ENCODE data around the gene STRN4. TPM values are rescaled to one million over a fixed set of nuclear protein-coding genes. Genes with fewer than 3 reads are reported as not detected.

STRN4 gene
- total RNA-seq, 1 experiment from 2014 or later = 89.3 TPM

- no peak for DNase-seq (ENCODE audit: low read depth)
These were observed 20.3 kb downstream of the STRN4 start for GRCh38 chr19:46725859-46726393.

DNA sequence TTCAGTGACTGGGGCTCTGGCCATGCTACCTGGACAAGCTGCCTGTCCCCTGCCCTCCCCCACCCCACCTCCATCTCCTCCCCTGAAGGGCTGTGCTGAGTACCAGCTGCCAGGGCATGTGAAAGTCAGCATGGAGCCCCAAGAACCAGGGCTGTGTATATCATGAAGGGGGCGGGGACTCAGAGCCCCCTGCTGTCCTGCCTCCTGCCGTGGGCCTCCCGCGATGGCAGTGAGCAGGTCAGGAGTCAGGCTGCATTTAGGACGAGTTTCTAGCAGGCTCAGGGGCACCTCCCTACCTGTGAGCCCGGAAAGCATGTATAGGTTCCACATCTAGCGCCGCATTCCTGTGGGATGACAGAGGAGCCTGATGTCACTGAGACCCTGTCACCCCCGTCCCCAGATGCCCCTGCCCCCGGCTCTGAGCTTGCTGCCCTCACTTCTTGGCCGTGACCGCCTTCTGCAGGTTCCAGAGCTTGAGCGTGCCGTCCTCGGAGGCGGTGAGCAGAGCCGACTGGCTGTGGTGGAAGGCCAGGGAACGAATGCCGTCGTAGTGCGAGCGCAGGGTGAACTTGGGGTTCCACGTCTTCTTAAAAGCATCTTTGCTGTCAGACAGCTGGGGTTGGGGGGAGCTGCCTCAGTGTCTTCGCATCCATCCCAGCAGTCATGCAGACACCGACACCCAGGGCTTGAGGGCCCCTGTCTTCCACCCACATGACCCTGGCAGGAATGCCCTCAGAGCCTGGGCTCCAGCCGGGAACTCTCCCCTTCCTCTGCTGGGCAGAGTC lies 21.0 kb downstream of the STRN4 start:
- DNase-seq (ENCODE audit: low read depth) = no peak

GRCh38 chr19:46724468-46724867 lies 21.8 kb downstream of the STRN4 start:
- no peak for DNase-seq (ENCODE audit: low read depth)

- DNase-seq (ENCODE audit: low read depth) = no peak
These were observed 22.8 kb downstream of the STRN4 start for GRCh38 chr19:46723471-46723870.

GRCh38 chr19:46723023-46723461 lies 23.2 kb downstream of the STRN4 start:
- DNase-seq (ENCODE audit: low read depth) = no peak

- DNase-seq (ENCODE audit: low read depth) = no peak
These were observed 23.7 kb downstream of the STRN4 start for GRCh38 chr19:46722421-46723022.

DNA sequence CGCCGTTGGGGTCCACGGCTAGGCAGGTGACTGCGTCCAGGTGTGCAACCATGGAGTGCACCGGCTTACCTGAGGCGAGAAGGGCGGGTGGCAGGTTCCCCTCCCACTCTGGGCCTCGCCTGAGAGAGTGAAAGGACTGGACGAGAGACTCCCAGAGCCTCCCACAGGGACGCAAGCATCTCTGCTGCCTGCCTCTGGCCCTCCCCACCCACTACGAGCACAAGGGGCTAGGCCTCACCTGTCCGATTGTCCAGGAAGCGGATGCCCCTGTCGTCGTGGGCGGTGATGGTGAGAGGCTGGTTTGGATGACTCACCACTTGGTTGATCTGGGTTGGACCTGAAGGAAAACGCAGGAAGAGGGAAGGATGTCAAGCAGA lies 24.3 kb downstream of the STRN4 start:
- no peak for DNase-seq (ENCODE audit: low read depth)

DNA sequence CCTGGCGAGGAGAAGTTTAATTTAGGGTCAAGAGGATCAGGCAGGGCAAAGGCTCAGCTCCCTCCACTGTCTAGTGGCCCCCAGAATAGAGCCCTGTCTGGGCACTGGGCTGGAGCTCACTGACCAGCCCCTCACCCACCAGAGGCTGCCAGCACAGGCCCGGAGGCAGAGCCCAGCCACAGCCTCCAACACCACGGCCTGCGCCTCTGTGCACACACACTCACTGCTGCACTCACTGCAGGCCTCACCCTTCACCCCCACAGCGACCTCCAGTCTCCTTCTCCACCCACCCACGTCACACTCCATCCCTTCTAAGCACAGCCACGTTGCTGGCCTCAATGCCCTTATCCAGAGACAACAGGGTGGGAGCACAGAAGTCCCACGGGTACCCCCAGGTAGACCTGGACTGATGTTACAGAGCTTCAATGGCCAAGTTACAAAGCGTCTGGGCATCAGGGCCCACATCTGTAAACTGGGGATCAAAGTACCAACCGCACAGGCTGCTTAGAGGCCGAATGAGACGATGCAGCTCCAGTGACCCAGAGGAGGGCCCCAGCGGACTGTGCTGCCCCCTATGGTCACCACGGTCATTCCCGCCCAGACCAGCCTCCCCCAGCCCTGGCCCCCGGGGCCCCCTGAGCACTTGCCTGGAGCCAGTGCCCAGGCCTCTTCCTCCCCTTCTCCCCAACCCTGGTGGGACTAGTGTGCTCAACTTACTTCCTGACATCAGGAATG lies 24.8 kb downstream of the STRN4 start:
- no peak for DNase-seq (ENCODE audit: low read depth)

GRCh38 chr19:46720503-46721239 lies 25.6 kb downstream of the STRN4 start:
- no peak for DNase-seq (ENCODE audit: low read depth)

DNA sequence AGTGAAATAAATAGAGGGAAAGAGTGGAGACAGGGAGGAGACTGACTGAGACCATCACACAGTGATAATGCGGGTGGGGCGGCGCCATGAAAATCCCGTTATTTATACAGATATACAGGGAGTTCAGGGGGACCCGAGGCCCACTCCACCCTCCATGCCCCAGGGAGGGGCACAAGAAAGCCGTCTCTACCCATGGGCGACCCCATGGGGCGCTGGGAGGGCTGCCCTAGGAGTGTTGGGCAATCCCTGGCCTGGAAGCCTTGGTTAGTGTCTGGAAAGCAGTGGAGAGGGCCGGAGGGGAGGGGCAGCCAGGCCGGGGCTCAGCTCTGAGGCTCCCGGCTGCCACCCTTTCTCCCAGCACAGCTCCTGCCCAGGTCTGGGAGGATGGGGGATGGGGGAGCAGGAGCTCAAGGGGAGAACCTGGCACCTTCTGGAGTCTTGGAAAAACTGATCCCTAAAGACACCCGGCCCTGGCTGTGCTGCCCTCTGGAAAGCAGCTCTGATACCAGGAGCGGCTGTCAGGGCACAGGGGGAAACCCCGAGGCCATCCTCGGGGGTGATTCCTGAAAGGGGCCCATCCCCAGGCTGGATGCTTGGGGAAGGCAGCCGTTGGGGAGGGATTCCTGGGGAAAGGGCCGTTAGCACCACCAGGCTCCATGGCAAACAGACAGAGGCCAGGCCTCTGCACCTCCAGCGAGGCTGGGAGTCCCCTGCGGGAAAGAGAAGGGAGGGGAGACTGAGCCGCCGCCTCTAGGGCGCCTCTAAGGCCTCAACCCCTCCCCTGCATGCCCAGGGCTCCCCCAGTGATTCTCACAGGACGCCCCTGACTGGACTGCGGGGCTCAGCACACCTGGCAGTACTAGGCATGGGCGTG lies 26.4 kb downstream of the STRN4 start:
- no peak for DNase-seq (ENCODE audit: low read depth)

- DNase-seq (ENCODE audit: low read depth) = no peak
These were observed 27.2 kb downstream of the STRN4 start for GRCh38 chr19:46718934-46719622.

GRCh38 chr19:46718157-46718933 lies 27.9 kb downstream of the STRN4 start:
- DNase-seq (ENCODE audit: low read depth) = no peak

GRCh38 chr19:46717716-46718143 lies 28.5 kb downstream of the STRN4 start:
- no peak for DNase-seq (ENCODE audit: low read depth)

DNA sequence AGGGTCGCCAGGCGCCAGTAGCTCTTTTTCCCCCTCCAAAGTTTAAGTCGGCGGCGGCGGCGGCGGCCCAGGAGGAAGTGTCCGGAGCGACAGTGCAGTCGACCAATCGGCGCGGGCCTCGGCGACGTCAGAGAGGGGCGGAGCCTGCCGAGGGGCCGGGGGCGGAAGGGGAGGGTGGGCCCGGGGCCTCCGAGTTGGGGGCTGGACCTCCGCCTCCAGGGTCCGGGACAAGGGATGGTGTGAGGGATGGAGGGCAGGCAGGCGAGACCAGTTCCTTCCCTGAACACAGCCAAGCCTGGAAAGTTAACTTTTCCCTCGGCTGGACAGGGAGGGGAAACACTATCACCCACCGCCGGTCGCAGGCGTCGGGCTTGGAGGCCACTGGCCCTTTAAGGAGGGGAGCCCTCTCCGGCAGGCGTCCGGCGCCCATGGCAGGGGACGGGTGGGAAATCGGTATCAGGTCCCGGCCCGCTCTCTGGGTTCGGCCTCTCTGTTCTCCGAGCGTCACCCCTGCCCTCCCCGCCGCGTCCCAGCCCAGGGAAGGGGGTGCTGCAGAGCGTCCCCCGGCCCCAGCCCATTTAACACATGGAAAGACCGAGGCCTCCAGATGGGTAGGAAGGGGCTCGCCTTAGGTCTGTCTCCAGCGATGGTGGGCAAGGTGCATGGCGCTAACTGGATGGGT lies 29.1 kb downstream of the STRN4 start, which contains the start of gene PRKD2:
Gene PRKD2 (minus strand): TSS at position 81 of the 682 bp plus-strand sequence. CDS start 744 bp downstream, outside the sequence.
- peak; percentile 57 for DNase-seq (ENCODE audit: low read depth)

DNA sequence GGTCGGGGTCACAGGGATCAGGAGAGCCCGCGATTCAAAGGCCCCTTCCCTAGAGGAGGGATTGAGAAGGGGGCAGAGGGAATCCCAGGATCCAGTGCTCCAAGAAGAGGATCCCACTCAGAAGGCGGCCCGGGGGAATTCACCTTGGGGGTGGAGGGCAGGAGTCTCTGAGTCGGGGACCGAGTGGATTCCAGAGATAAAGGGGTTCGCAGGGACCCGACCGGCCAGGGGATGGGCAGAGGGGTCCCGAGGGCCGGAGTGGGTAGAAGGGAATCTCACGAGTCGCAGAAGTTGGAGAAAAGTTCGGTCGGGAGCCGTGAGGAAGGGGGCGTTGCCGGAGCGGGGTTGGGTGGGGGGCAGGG lies 29.6 kb downstream of the STRN4 start:
- no peak for DNase-seq (ENCODE audit: low read depth)

DNA sequence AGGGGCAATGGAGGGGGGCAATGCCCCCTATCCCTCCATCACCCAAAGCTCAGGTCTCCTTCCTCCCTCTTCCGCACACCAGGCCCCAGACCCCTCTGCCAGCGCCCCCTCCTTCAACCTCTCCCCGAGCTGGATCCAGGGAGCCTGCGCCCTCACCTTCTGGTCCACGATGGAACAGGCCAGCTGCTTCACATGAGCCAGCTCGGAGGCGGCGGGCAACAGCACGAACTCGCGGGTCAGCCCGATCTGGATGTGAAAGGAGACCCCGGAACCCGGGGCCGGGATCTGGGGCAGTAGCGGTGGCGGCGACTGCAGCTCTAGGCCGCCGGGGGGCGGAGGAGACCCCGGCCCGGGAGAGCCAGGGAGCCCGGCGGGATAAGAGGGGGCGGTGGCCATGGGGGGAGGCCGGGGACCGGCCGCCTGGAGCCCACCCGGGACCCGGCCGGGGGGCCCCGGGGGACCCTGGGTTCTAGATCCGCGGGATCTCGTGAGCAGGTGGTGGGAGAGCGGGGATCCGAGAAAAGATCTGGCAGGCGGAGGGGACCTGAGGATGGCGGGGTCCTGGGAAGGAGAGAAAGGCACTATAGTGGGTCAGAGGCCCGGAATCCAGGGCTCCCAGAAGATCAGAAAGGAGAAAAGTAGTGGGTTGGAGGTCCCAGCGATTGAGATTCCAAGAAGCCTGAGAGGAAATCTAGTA lies 30.1 kb downstream of the STRN4 start:
- no peak for DNase-seq (ENCODE audit: low read depth)

DNA sequence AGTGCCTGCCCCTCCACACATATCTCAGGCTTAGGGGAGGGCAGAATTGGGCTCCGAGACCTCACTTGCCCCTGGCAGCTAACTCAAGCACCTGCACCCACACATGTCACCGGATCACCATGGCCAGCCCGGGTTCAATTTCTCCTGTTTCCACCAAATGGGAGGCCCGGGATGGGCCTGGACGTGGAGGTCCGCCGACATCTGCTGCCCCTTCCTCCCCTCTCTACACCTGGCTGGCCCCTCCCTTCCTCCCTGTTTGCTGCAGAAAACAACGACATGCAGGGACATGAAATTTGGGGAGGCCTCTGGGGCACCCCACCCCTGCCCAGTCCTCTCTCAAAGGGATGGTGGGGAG lies 30.7 kb downstream of the STRN4 start:
- DNase-seq (ENCODE audit: low read depth) = no peak
